ENCODE measurements around the gene LONRF2.

DNA sequence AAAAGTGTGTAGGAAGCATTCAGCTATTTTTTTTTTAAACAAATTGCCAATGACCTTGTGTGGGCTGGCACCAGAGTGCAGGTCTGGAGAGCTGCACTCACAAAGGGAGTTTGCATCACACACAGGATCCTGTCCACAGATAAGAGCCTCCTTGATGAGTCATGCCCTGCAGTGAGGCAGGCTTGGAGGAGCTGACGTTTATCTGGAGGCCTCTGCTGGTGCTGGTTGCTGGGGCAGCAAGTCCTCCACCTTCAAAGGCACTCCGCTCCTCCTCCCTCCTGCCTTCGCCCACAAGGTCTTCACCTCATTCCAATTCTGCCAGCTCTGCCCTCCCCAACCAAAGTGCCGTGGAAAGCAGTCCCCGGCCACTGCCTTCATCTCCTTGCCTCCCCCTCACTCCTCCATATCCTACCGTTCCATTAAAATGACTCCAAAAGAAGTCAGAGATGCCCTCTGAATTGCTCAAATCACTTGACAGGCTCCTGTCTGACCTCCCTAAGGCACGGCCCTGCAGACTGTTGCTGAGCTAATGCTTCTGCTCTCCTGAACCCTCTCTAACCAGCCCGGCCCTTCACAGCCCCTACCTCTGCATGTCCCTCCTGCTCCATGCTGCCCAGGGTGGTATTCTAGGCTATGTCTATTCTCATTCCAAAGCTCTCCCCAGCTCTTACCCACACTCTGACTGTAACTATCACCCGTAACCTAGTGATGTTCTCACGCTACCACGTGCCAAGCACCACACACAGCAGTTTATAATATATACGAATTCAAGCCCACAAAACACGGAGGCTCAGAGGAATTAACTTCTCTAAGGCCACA, 30.9 kb downstream of the LONRF2 start:
- TF ChIP-seq, protein P1, sequence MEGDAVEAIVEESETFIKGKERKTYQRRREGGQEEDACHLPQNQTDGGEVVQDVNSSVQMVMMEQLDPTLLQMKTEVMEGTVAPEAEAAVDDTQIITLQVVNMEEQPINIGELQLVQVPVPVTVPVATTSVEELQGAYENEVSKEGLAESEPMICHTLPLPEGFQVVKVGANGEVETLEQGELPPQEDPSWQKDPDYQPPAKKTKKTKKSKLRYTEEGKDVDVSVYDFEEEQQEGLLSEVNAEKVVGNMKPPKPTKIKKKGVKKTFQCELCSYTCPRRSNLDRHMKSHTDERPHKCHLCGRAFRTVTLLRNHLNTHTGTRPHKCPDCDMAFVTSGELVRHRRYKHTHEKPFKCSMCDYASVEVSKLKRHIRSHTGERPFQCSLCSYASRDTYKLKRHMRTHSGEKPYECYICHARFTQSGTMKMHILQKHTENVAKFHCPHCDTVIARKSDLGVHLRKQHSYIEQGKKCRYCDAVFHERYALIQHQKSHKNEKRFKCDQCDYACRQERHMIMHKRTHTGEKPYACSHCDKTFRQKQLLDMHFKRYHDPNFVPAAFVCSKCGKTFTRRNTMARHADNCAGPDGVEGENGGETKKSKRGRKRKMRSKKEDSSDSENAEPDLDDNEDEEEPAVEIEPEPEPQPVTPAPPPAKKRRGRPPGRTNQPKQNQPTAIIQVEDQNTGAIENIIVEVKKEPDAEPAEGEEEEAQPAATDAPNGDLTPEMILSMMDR (conservative IDR thresholded peaks at IDR 0.05; ENCODE audit: low read depth, low read length): no peak
- no peak for TF ChIP-seq EZH2 (IDR thresholded peaks at IDR 0.05; ENCODE audit: low read length, unreplicated experiment)
